Astrocyte of the spinal cord (primary cell): ENCODE measurements around the gene YY1.
"Not testable (repeated sequence)": the region's sequence is repeated elsewhere in the genome, so short reads cannot be mapped to it uniquely, and the experiment has no call there.

Experiments used
- DNase-seq: peaks from one replicate; pipeline ENCODE4 v3.0.0; 2011; ENCODE audit warnings: low read depth, low spot score
- H3K4me3 ChIP-seq: 2 replicates; pipeline ENCODE4 v1.5.1; 2011; ENCODE audit warnings: low read depth, mild to moderate bottlenecking, low read length, moderate library complexity
- in situ Hi-C: cut with HindIII; loops from 2 replicates; pipeline ENCODE4 v1.10.0; 2017; ENCODE audit warnings: low sequenced_read_pairs
- TF ChIP-seq, protein P1 (sequence below): IDR thresholded peaks from 2 replicates; pipeline ENCODE4 v1.5.1; 2012; ENCODE audit warnings: low read depth, mild to moderate bottlenecking, low read length, inconsistent platforms

YY1 gene

DNA sequence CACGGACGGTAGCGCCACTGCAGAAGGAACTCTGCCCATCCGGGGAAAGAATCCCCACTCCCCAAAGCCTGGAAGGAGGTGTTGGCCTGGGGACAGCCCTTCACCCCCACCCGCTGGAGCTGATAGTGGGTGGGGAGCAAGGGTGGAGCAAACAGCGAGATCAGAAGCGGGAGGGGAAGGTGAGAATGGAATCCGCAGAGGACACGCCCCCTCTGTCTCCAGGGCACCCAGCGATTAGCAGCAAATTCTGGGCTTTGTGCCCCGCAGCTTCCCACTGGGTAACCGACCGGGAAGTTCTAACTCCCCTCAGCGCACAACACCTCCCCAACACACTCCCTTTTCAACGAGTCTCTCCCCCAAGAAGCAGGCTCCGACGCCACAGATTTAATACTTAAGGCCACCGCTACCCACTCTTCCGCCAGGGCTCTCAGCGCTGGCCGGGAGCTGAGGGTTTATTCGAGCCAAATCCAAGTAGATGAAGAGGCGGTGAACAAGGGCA is 65.9 kb downstream of the YY1 start:
- in situ Hi-C loops: no loop called here
- DNase-seq: peak; percentile 34

DNA sequence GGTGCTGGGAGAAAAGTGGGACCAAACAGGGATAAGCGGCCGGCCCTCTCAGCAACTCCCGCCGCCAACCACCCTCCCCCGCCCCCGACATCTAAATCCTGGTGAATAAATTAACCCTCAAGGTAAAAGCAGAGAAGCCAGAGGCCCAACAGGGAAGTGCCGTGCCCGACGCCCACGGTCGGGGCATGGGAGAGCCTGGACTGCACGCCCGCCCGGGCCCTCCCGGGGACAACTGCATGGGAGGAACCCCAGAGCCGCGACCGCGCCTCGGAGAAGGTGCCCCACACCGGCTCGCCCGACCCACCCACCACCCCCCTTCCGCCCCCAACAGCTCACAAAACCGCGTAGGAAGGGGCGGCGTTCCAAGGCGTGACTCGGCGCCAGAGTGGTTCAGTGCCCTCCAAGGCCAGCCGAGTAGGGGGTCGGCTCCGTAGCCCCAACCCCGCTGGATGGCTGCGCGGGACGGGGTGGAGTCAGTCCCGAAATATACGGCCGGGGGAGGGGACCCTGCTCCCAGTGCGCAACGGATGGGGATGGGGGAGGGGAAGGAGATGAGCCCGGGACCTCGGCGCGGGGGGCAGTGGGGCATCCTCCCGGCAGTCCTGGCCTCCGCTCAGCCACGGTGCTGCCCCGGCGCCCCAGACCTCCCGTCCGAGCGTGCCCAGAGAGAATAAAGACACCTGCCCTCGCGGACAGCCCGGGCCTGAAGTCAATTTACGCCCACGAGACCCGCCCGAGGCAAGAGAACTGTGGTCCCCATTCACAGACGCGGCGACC is 66.6 kb downstream of the YY1 start:
- in situ Hi-C loops: no loop called here
- H3K4me3 ChIP-seq: peak overlapping the region; percentile 63
- DNase-seq: peak; percentile 31
- TF ChIP-seq, protein P1, sequence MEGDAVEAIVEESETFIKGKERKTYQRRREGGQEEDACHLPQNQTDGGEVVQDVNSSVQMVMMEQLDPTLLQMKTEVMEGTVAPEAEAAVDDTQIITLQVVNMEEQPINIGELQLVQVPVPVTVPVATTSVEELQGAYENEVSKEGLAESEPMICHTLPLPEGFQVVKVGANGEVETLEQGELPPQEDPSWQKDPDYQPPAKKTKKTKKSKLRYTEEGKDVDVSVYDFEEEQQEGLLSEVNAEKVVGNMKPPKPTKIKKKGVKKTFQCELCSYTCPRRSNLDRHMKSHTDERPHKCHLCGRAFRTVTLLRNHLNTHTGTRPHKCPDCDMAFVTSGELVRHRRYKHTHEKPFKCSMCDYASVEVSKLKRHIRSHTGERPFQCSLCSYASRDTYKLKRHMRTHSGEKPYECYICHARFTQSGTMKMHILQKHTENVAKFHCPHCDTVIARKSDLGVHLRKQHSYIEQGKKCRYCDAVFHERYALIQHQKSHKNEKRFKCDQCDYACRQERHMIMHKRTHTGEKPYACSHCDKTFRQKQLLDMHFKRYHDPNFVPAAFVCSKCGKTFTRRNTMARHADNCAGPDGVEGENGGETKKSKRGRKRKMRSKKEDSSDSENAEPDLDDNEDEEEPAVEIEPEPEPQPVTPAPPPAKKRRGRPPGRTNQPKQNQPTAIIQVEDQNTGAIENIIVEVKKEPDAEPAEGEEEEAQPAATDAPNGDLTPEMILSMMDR: no peak

More for the DNA sequence above, 65.9 kb downstream of the YY1 start:
- TF ChIP-seq, protein P1: no peak
- H3K4me3 ChIP-seq: peak overlapping the region; percentile 63

DNA sequence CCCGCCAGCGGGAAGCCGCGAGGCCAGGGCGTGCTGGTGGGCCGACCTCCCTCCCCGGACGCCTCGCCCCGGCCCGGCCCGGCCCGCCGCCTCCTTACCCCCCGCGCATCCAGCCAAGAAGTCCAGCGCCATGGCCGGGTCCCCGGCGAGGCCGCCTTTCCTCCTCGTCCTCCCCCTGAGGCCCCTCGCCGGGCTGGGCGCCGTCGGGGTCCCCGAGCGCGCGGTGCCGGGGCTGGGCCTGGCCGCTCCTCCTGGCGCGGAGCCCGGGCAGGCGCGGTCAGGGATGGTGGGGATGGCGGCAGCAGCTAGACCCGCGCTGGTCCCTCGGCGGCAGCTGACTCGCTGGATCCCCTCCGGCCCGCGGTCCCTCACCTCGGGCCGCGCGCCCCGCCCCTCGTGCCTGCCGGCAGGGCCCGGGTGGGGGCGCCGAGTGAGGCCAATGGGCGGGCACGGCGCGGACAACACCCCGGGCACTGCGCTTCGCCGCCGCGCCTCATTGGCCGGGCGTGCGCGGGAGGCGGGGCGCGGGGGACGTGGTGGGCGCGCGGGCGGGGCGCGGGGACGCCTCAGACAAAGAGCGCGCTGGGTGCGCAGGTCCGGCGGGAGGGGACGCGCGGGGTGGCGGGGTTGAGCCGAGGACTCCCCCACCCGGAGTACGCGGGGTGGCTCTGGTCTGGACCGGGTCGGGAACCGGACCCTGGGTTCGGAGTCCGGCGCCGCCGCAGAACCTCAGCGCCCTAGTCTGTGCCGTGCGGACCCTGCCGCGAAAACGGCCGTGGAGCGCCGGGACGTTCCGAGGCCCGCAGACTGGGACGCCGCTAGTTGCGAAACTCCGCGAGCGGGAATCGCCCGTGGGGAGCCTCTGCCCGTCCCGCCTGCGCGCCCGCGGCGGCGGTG is 67.4 kb downstream of the YY1 start, which contains the start of gene SLC25A29:
Gene SLC25A29 (minus strand): TSS at position 344 of the 897 bp plus-strand sequence. CDS start 212 bp downstream, at position 132.
- in situ Hi-C loops: no loop called here
- H3K4me3 ChIP-seq: peak within 1 kb of the TSS; percentile 67
- peak; percentile 78 for DNase-seq
- TF ChIP-seq, protein P1: no peak

DNA sequence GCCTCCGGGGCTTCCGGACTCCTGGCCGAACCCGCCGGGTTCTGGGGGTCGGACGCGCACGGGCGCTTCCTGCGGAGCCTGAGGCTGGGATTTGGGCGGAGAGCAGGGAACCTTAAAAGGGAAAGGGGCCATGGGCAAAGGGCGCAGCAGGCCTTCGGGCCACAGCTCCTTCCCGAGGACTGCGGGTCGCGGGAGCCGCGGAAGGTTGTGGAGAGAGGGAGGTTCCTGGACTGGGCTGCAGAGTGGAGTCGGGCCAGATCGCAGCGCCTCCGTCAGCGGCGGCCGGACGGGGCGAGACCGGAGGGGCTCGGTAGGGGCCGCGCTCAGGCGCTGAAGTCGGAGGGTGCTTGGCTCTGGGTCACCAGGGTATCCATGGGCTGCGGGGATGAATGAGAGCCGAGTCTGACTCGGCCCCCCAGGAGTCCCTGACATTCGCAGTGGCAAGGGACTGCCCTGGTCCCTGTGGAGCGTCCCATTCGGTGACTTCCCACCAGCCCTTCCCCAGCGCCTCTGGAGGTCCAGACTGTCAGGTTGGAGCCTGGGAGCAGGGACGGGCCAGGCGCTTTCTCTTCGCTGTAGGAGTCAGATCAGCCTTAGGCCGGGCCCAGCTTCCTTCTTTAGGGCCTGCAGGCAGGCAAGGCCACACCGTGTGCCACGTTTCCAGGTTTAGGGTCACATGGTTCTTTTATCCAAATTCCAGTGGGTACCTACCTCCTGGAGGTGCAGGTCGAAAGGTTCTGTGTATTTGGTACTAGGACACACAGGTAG is 68.2 kb downstream of the YY1 start:
- DNase-seq: no peak
- H3K4me3 ChIP-seq: peak overlapping the region; percentile 67
- TF ChIP-seq, protein P1: no peak
- in situ Hi-C loops: no loop called here

DNA sequence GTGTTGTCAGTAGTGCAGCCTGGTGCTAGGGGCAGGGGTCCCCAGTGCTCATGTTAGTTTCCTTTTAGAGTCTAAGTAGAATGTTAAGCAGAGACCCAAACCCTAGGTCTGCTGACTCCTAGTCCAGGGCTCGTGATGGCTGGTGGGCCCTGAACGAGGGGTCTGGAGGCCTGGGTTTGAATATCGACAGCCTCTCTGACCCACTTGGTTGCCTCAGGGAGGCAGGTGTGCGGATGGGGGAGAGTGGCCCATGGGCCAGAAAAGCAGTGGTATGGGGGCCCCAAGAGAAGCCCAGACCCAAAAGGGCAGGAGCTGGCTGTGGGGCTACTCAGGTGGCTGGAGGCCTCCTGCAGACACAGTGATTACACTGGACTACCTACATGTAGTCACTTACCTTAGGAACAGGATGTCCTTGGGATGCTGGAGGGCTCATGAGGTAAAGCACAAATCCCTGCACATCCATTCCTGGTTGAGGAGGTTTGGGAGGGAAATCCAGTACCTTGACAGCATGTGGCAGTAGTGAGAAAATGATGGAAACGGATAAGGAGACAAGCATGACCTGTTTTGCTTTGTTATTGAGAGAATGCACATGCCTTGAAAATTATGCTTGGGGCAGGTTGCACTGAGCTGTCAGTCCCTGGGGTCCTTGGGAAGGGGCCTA is 69.0 kb downstream of the YY1 start:
- in situ Hi-C loops: no loop called here
- TF ChIP-seq, protein P1: no peak
- no peak for DNase-seq
- H3K4me3 ChIP-seq: peak overlapping the region; percentile 67

DNA sequence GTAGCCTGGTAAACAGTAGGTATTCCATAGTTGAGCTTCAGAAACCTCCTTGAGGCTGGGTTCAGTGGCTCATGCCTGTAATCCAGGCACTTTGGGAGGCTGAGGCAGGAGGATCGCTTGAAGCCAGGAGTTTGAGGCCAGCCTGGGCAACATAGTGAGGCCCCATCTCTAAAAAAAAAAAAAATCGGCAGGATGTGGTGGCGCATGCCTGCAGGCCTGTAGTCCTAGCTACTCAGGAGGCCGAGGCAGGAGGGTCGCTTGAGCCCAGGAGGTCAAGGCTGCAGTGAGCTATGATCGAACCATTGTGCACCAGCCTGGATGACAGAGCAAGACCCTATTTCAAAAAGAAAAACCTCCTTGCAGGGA is 69.5 kb downstream of the YY1 start:
- in situ Hi-C loops, H3K4me3 ChIP-seq, DNase-seq: not testable (repeated sequence)
